ENCODE data around the gene OAS2. TPM values are rescaled to one million over a fixed set of nuclear protein-coding genes. Genes with fewer than 3 reads are reported as not detected.

The OAS2 gene
- total and polyA plus RNA-seq, 2 donors (not counting 1 experiment from before 2014, with no cell fraction given) = 31.6 to 59.3 TPM

- no peaks in the 10 kb centered on the region for H4K20me1 ChIP-seq (ENCODE audit: control insufficient read depth, insufficient read depth, low read length, poor library complexity, severe bottlenecking)
- Mint-ChIP-seq H3K27me3 (no peaks in the 10 kb centered on the region), H3K9me3 (ENCODE audit: insufficient read depth) (no peaks in the 10 kb centered on the region), H3K4me1 (peaks cover 24% of the 10 kb centered on the region), H3K27ac (no peak overlapping the region), H3K4me3 (no peak overlapping the region)
- 100% methylated on average over 1 of the region's 2 CpGs for WGBS (ENCODE audit: insufficient coverage)
- no peak for TF ChIP-seq EZH2 (IDR thresholded peaks at IDR 0.05; ENCODE audit: borderline replicate concordance, insufficient read depth, low read depth, low read length, poor library complexity, severe bottlenecking)
- TF ChIP-seq, protein P1, sequence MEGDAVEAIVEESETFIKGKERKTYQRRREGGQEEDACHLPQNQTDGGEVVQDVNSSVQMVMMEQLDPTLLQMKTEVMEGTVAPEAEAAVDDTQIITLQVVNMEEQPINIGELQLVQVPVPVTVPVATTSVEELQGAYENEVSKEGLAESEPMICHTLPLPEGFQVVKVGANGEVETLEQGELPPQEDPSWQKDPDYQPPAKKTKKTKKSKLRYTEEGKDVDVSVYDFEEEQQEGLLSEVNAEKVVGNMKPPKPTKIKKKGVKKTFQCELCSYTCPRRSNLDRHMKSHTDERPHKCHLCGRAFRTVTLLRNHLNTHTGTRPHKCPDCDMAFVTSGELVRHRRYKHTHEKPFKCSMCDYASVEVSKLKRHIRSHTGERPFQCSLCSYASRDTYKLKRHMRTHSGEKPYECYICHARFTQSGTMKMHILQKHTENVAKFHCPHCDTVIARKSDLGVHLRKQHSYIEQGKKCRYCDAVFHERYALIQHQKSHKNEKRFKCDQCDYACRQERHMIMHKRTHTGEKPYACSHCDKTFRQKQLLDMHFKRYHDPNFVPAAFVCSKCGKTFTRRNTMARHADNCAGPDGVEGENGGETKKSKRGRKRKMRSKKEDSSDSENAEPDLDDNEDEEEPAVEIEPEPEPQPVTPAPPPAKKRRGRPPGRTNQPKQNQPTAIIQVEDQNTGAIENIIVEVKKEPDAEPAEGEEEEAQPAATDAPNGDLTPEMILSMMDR (IDR thresholded peaks at IDR 0.05) = no peak
- ChIA-PET POLR2A (no interaction called here), CTCF (interaction anchor here (1.9 kb wide), 1 partner anchor 11 kb away, joined by 4 read pairs; no protein-coding TSS in a partner anchor)
- no peak overlapping the region for H3K4me3 ChIP-seq (ENCODE audit: control extremely low read depth in 1 of 5, extremely low read depth in 1 of 5, insufficient read depth in 1 of 5, low read depth in 2 of 5, low read length in 4 of 5)
- intact Hi-C loops (cut with micrococcal nuclease) = no loop called here
- peaks cover 12 to 28% of the 10 kb centered on the region in 2 donors for H3K4me1 ChIP-seq (ENCODE audit: control insufficient read depth in 2 of 2, insufficient read depth in 2 of 2, low read length in 2 of 2)
- H3K4me2 ChIP-seq (replicated peaks; ENCODE audit: low read depth, low read length, poor library complexity, severe bottlenecking) = no peak overlapping the region
- no peak overlapping the region for H3K9ac ChIP-seq (ENCODE audit: low read length)
- H3K9me3 ChIP-seq (ENCODE audit: control extremely low read depth in 1 of 3, control insufficient read depth in 2 of 3, insufficient read depth in 1 of 3, low read length in 2 of 3) = peaks cover 0 to 12% (median 0%) of the 10 kb centered on the region in 3 donors
- H3K27me3 ChIP-seq (replicated peaks in 1 of 4; ENCODE audit: control extremely low read depth in 1 of 4, control insufficient read depth in 3 of 4, insufficient read depth in 4 of 4, low read length in 3 of 4) = no peaks in the 10 kb centered on the region
- no peaks in the 10 kb centered on the region for H3K79me2 ChIP-seq (ENCODE audit: control insufficient read depth, insufficient read depth, low read length)
- H3K27ac ChIP-seq (ENCODE audit: low read length in 2 of 2) = no peak overlapping the region
- ATAC-seq (ENCODE audit: low read depth) (no peak), DNase-seq (no peak)
- H3K36me3 ChIP-seq (replicated peaks in 1 of 2; ENCODE audit: control extremely low read depth in 1 of 2, control insufficient read depth in 1 of 2, extremely low read depth in 1 of 2, insufficient read depth in 2 of 2, low read length in 1 of 2) = peaks cover 0 to 15% of the 10 kb centered on the region in 2 experiments
- no peak overlapping the region for H2AFZ ChIP-seq (ENCODE audit: insufficient read depth, low read depth, low read length, poor library complexity, severe bottlenecking)
Measured at GRCh38 chr12:112930350-112930749, 48.0 kb upstream of the OAS2 start.

DNA sequence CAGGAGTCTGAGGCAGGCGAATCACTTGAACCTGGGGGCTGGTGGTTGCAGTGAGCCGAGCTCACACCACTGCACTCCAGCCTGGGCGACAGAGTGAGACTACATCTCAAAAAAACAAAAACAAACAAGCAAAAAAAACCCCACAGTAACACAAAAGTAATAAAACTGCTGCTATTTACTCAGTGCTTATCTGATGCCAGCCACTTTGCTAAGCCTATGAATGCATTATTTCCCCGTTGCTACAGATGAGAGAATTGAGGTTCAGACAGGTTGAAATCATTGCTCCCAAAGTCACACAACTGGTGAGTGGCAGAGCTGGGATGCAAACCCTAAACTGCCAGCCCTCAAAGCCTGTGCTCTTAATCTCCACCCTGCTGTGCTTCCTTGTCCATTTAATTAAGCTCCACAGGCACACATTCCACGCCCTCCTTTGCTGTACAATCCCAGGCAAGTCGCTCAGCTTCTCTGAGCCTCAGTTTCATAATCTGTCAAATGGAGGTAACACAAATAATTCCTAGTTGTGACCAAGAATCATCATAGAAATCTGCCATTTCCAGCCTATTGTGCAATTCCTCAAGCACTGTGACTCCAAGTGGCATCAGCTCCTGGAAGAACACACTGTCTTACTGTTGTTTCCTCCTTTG lies 45.7 kb upstream of the OAS2 start:
- Histone ChIP-seq H3K4me2 (replicated peaks; ENCODE audit: low read depth, low read length, poor library complexity, severe bottlenecking) (no peak overlapping the region), H3K9me3 (ENCODE audit: control extremely low read depth in 1 of 3, control insufficient read depth in 2 of 3, insufficient read depth in 1 of 3, low read length in 2 of 3) (peaks cover 0 to 9% (median 0%) of the 10 kb centered on the region in 3 donors), H3K36me3 (replicated peaks in 1 of 2; ENCODE audit: control extremely low read depth in 1 of 2, control insufficient read depth in 1 of 2, extremely low read depth in 1 of 2, insufficient read depth in 2 of 2, low read length in 1 of 2) (peaks cover 0 to 11% of the 10 kb centered on the region in 2 experiments), H3K4me3 (ENCODE audit: control extremely low read depth in 1 of 5, extremely low read depth in 1 of 5, insufficient read depth in 1 of 5, low read depth in 2 of 5, low read length in 4 of 5) (no peak overlapping the region), H3K4me1 (ENCODE audit: control insufficient read depth in 2 of 2, insufficient read depth in 2 of 2, low read length in 2 of 2) (peaks cover 0 to 7% of the 10 kb centered on the region in 2 donors), H3K79me2 (ENCODE audit: control insufficient read depth, insufficient read depth, low read length) (no peaks in the 10 kb centered on the region), H3K27me3 (replicated peaks in 1 of 4; ENCODE audit: control extremely low read depth in 1 of 4, control insufficient read depth in 3 of 4, insufficient read depth in 4 of 4, low read length in 3 of 4) (no peaks in the 10 kb centered on the region), H3K9ac (ENCODE audit: low read length) (no peak overlapping the region), H3K27ac (ENCODE audit: low read length in 2 of 2) (no peak overlapping the region), H4K20me1 (ENCODE audit: control insufficient read depth, insufficient read depth, low read length, poor library complexity, severe bottlenecking) (no peaks in the 10 kb centered on the region), H2AFZ (ENCODE audit: insufficient read depth, low read depth, low read length, poor library complexity, severe bottlenecking) (no peak overlapping the region)
- Mint-ChIP-seq H3K4me3 (no peak overlapping the region), H3K9me3 (ENCODE audit: insufficient read depth) (no peaks in the 10 kb centered on the region), H3K4me1 (peaks cover 7% of the 10 kb centered on the region), H3K27ac (no peak overlapping the region), H3K27me3 (no peaks in the 10 kb centered on the region)
- no peak for TF ChIP-seq EZH2 (IDR thresholded peaks at IDR 0.05; ENCODE audit: borderline replicate concordance, insufficient read depth, low read depth, low read length, poor library complexity, severe bottlenecking)
- TF ChIP-seq, protein P1 (IDR thresholded peaks at IDR 0.05) = no peak
- ChIA-PET POLR2A (no interaction called here), CTCF (interaction anchor here (0.9 kb wide), 1 partner anchor 98 kb away, joined by 4 read pairs; no protein-coding TSS in a partner anchor)
- DNase-seq (no peak), ATAC-seq (ENCODE audit: low read depth) (no peak)
- WGBS (ENCODE audit: insufficient coverage) = 92% methylated on average over 6 of the region's 6 CpGs
- intact Hi-C loops (cut with micrococcal nuclease) = no loop called here
